PC-9 (cell line): ENCODE data around the gene ANTXR2. TPM values are rescaled to one million over a fixed set of nuclear protein-coding genes. Genes with fewer than 3 reads are reported as not detected.

Source experiments
- BruUV-seq: library from RNA; stranded (reverse); fragments of 400-500 nt; replicated peaks from 2 replicates; lab custom pipeline; 2021; lab: Mats Ljungman, UMichigan
- CTCF ChIA-PET: fragments of 300-600 bp; sonication (Branson Sonifier 250); formaldehyde crosslinking; loops from one replicate; lab custom pipeline; 2022; ENCODE audit warnings: antibody characterized with exemption; lab: Charles Lee
- POLR2A ChIA-PET: fragments of 300-600 bp; sonication (Branson Sonifier 250); formaldehyde crosslinking; loops from one replicate; lab custom pipeline; 2022; ENCODE audit warnings: antibody characterized with exemption; ENCODE audit not compliant: unreplicated experiment; lab: Charles Lee
- DNase-seq, 2 experiments: peaks; one replicate each; pipeline versions ENCODE4 v3.0.0 to v3.0.0-alpha.2; 2015 to 2022; ENCODE audit warnings: mixed read lengths in 1 of 2
- H2AFZ ChIP-seq: fragments of 200-600 bp; sonication (generic); 2 replicates; pipeline ENCODE4 v1.8.1; 2017; ENCODE audit warnings: antibody characterized with exemption
- H3F3A ChIP-seq: fragments of 200-600 bp; sonication (generic); 2 replicates; pipeline ENCODE4 v1.8.1; 2017; ENCODE audit warnings: antibody characterized with exemption, mild to moderate bottlenecking, low read depth; ENCODE audit not compliant: insufficient read depth
- H3K27ac ChIP-seq: fragments of 200-600 bp; sonication (generic); 2 replicates; pipeline ENCODE4 v1.6.1; 2016; ENCODE audit warnings: mixed run types
- H3K27me3 ChIP-seq: fragments of 200-600 bp; sonication (generic); 2 replicates; pipeline ENCODE4 v1.6.1; 2016; ENCODE audit warnings: low read depth, mixed run types; ENCODE audit not compliant: insufficient read depth
- H3K36me3 ChIP-seq: fragments of 200-600 bp; sonication (generic); 2 replicates; pipeline ENCODE4 v1.6.1; 2016; ENCODE audit warnings: low read depth, mixed run types
- H3K4me1 ChIP-seq: fragments of 200-600 bp; sonication (generic); replicated peaks from 2 replicates; pipeline ENCODE4 v1.6.1; 2016; ENCODE audit warnings: mixed run types; ENCODE audit not compliant: insufficient read depth
- H3K4me2 ChIP-seq: fragments of 200-600 bp; sonication (generic); 2 replicates; pipeline ENCODE4 v1.6.1; 2017; ENCODE audit warnings: mixed run types
- H3K4me3 ChIP-seq: fragments of 200-600 bp; sonication (generic); 2 replicates; pipeline ENCODE4 v1.6.1; 2016; ENCODE audit warnings: mixed run types
- H3K79me2 ChIP-seq: fragments of 200-600 bp; sonication (generic); 2 replicates; pipeline ENCODE4 v1.6.1; 2017; ENCODE audit warnings: low read depth, mixed run types
- H3K9me2 ChIP-seq: fragments of 200-600 bp; sonication (generic); 2 replicates; pipeline ENCODE4 v1.8.1; 2017; ENCODE audit warnings: mild to moderate bottlenecking; ENCODE audit not compliant: insufficient read depth
- H3K9me3 ChIP-seq: fragments of 200-600 bp; sonication (generic); 2 replicates; pipeline ENCODE4 v1.8.1; 2016; ENCODE audit warnings: low read depth; ENCODE audit not compliant: insufficient read depth
- H4K20me1 ChIP-seq: fragments of 200-600 bp; sonication (generic); 2 replicates; pipeline ENCODE4 v1.8.1; 2017; ENCODE audit not compliant: insufficient read depth
- EZH2 ChIP-seq: fragments of 200-600 bp; sonication (generic); IDR thresholded peaks from 2 replicates; pipeline ENCODE4 v1.8.0; 2017; ENCODE audit warnings: antibody characterized with exemption, low read depth
- intact Hi-C: fragments of 100-400 bp; cut with micrococcal nuclease; formaldehyde crosslinking; loops from one replicate; pipeline ENCODE4 v1.10.0; 2022; ENCODE audit not compliant: unreplicated experiment
- total RNA-seq: library from RNA; stranded (reverse); gene quantifications from 2 replicates; pipeline ENCODE4 v1.2.3, GENCODE V29; 2021
- TF ChIP-seq, protein P1 (sequence below): fragments of 200-600 bp; sonication (generic); conservative IDR thresholded peaks from 2 replicates; pipeline ENCODE4 v1.6.1; 2017; ENCODE audit warnings: mixed run types, antibody characterized with exemption, mild to moderate bottlenecking, moderate library complexity

Gene ANTXR2
- total RNA-seq, 1 experiment from 2014 or later, result 2.0 TPM

DNA sequence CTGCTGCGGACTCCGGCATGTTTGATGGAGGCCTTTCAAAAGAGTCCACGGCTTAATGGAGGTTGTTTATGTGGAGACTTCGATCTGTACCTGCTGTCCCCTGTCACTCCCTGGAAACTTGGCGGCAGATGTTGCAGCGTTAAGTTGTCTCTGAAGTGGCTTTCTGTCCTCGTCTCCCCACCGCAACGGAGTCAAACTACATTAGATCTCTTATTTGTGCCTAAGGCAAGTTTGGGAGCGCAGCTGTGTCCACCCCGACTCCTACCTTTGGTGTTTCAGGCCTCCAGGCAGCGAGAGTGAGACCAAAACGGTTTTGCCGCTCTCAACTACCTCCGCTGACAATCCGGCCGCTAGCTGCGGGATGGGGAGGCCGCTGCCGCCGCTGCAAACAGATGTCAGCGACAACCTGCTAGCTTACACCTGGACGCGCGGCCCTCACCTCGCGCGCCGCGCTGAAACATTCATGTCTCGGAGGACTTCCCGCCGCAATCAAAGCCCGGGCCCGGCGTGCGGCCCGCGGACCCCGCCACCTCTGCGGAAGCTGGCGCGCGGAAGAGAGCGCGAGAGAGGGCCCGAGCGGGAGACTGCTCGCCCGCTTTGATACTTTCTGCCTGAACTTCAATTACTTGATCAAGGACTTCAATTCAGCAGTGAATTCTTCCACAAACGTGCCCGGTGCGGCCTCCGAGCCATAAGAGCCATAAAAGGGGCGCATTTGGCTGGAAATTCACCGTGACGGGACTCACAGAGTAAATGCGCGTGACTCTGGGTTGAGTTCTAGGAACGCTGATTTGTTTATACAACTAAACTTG is 108.4 kb downstream of the ANTXR2 start:
- H3F3A ChIP-seq, result no peaks in the 10 kb centered on the region
- intact Hi-C loops, result no loop called here

DNA sequence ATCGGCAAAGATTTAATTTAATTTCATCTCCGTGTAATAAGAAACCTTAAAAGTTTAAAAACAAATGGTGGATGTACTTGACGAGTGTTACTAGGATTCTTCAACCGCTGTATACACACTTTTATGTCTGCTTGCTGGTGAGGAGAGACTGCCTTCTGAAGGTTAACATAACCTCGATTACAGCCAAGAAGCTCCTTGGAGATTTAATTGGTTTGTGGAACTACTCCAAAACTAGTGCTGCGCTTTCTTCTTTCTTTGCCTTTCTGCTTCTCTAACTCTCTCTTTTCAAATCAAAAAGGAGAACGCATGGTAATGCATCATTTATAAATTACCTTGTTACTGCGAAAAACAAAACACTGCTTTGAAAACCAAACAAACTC is 109.0 kb downstream of the ANTXR2 start:
- no peaks in the 10 kb centered on the region for H3F3A ChIP-seq
- intact Hi-C loops, result no loop called here
- no peaks in the 10 kb centered on the region; the same call in 1 of the 2 replicates for H3K9me2 ChIP-seq
- H3K36me3 ChIP-seq, result no peaks in the 10 kb centered on the region
- no peak overlapping the region for H2AFZ ChIP-seq
- no TSS peak for BruUV-seq
- H3K4me2 ChIP-seq, result no peak overlapping the region
- no peak for TF ChIP-seq EZH2
- TF ChIP-seq, protein P1, sequence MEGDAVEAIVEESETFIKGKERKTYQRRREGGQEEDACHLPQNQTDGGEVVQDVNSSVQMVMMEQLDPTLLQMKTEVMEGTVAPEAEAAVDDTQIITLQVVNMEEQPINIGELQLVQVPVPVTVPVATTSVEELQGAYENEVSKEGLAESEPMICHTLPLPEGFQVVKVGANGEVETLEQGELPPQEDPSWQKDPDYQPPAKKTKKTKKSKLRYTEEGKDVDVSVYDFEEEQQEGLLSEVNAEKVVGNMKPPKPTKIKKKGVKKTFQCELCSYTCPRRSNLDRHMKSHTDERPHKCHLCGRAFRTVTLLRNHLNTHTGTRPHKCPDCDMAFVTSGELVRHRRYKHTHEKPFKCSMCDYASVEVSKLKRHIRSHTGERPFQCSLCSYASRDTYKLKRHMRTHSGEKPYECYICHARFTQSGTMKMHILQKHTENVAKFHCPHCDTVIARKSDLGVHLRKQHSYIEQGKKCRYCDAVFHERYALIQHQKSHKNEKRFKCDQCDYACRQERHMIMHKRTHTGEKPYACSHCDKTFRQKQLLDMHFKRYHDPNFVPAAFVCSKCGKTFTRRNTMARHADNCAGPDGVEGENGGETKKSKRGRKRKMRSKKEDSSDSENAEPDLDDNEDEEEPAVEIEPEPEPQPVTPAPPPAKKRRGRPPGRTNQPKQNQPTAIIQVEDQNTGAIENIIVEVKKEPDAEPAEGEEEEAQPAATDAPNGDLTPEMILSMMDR, result no peak
- CTCF ChIA-PET, result no interaction called here
- no peaks in the 10 kb centered on the region for H3K4me1 ChIP-seq
- H3K27ac ChIP-seq, result no peak overlapping the region
- POLR2A ChIA-PET, result no interaction called here
- no peaks in the 10 kb centered on the region for H4K20me1 ChIP-seq
- no peak overlapping the region for H3K4me3 ChIP-seq
- no peaks in the 10 kb centered on the region for H3K9me3 ChIP-seq
- no peak for DNase-seq
- no peaks in the 10 kb centered on the region for H3K27me3 ChIP-seq
- H3K79me2 ChIP-seq, result no peaks in the 10 kb centered on the region

More for the DNA sequence above, 108.4 kb downstream of the ANTXR2 start:
- H3K79me2 ChIP-seq, result no peaks in the 10 kb centered on the region
- H4K20me1 ChIP-seq, result no peaks in the 10 kb centered on the region
- H3K27ac ChIP-seq, result no peak overlapping the region
- BruUV-seq, result no TSS peak
- H3K4me2 ChIP-seq, result no peak overlapping the region
- H3K4me3 ChIP-seq, result no peak overlapping the region
- ChIA-PET CTCF (no interaction called here), POLR2A (no interaction called here)
- no peak overlapping the region for H2AFZ ChIP-seq
- no peaks in the 10 kb centered on the region for H3K4me1 ChIP-seq
- no peak for DNase-seq
- no peaks in the 10 kb centered on the region; the same call in 1 of the 2 replicates for H3K9me2 ChIP-seq
- H3K9me3 ChIP-seq, result no peaks in the 10 kb centered on the region
- no peaks in the 10 kb centered on the region for H3K36me3 ChIP-seq
- no peak for TF ChIP-seq EZH2
- TF ChIP-seq, protein P1, result no peak
- H3K27me3 ChIP-seq, result no peaks in the 10 kb centered on the region

DNA sequence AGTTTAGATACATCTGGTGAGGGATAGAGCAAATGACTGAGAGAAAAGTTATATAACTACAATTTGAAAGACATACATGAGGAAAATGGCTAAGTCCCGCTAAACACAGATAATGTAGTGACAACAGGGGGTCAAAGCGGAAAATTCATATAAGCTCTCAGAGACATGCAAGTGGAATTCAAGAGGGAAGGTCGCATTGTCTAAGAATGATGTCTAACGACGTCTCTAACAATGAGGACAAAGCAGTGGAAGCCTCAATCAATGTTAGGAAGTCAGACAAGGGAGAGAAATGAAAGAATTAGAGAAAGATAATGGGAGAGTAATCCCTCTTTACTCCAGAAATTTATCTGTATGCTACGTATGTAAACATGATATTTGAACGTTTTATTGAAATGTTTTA is 113.4 kb downstream of the ANTXR2 start:
- no peak for DNase-seq
- no peaks in the 10 kb centered on the region for H3F3A ChIP-seq
- no TSS peak for BruUV-seq
- no peaks in the 10 kb centered on the region for H3K27me3 ChIP-seq
- no peaks in the 10 kb centered on the region for H4K20me1 ChIP-seq
- no peak overlapping the region for H3K27ac ChIP-seq
- H3K4me3 ChIP-seq, result no peak overlapping the region
- H3K9me2 ChIP-seq, result no peaks in the 10 kb centered on the region; the same call in 1 of the 2 replicates
- no peaks in the 10 kb centered on the region for H3K36me3 ChIP-seq
- H3K79me2 ChIP-seq, result no peaks in the 10 kb centered on the region
- no peaks in the 10 kb centered on the region for H3K9me3 ChIP-seq
- intact Hi-C loops, result no loop called here
- TF ChIP-seq, protein P1, result no peak
- no peak for TF ChIP-seq EZH2
- H2AFZ ChIP-seq, result no peak overlapping the region
- H3K4me1 ChIP-seq, result no peaks in the 10 kb centered on the region
- H3K4me2 ChIP-seq, result no peak overlapping the region
- CTCF ChIA-PET, result no interaction called here
- POLR2A ChIA-PET, result interaction anchor here (0.6 kb wide), 1 partner anchor 9 kb away, joined by 3 read pairs; no protein-coding TSS in a partner anchor
